Cardiac atrium fibroblast (primary cell): ENCODE data around the gene STAU1. TPM values are rescaled to one million over a fixed set of nuclear protein-coding genes. Genes with fewer than 3 reads are reported as not detected.

ENCODE experiments used
- total RNA-seq: library from RNA; depleted of rRNA; stranded (reverse); fragments of >200 nt; gene quantifications from 2 replicates; pipeline ENCODE4 v1.2.3, GENCODE V29; 2015

The STAU1 gene
- 61.2 and 65.9 TPM in 2 replicates for total RNA-seq

GRCh38 chr20:49187851-49188641 is at the start of gene STAU1:
Gene STAU1 (minus strand): TSS chr20:49188334. CDS start chr20:49166201, 22,133 bp downstream.

GRCh38 chr20:49219091-49219923 is 31.2 kb upstream of the STAU1 start, which contains the start of gene DDX27:
Gene DDX27 (plus strand): TSS chr20:49219416. CDS start chr20:49219449, 33 bp downstream.

Other genes with a start within 250 kb of the STAU1 start
- gene CSE1L, start 142.0 kb downstream of the STAU1 start, total RNA-seq = 47.7 and 62.5 TPM in 2 replicates
- 16.4 and 24.6 TPM in 2 replicates for gene DDX27, start 31.1 kb upstream of the STAU1 start, total RNA-seq
- gene ZNFX1, start 89.7 kb upstream of the STAU1 start, total RNA-seq = 28.2 and 38.1 TPM in 2 replicates